SK-N-SH (cell line): ENCODE results near the gene PCDHGA1. TPM values are rescaled to one million over a fixed set of nuclear protein-coding genes. Genes with fewer than 3 reads are reported as not detected.
"Not testable (repeated sequence)": the region's sequence is repeated elsewhere in the genome, so short reads cannot be mapped to it uniquely, and the experiment has no call there.

Experiments
- CTCF ChIA-PET: fragments of 300-600, 350-600 bp; formaldehyde crosslinking; extraction: SDS; loops from one replicate; lab custom pipeline; 2021; lab: Yijun Ruan, JAX
- POLR2A ChIA-PET: fragments of 350-600 bp; sonication (Branson Sonifier 250); formaldehyde crosslinking; extraction: SDS; loops from one replicate; lab custom pipeline; 2020; ENCODE audit warnings: antibody characterized with exemption, inconsistent platforms; lab: Yijun Ruan, JAX
- DNase-seq: peaks from one replicate; pipeline ENCODE4 v3.0.0; 2012
- H2AFZ ChIP-seq: fragments of 200-600 bp; sonication (generic); 2 replicates; pipeline ENCODE4 v1.8.1; 2016; ENCODE audit warnings: antibody characterized with exemption, mild to moderate bottlenecking, low read depth
- H3F3A ChIP-seq: fragments of 200-600 bp; sonication (generic); replicated peaks from 2 replicates; pipeline ENCODE3; 2016; ENCODE audit warnings: antibody characterized with exemption, mild to moderate bottlenecking; ENCODE audit not compliant: insufficient read depth
- H3K27ac ChIP-seq, 2 experiments: fragments of 200-500 bp in 1 of 2; fragments of 200-600 bp in 1 of 2; sonication (Bioruptor generic) in 1 of 2; sonication (generic), shearing (Covaris generic) in 1 of 2; 2 replicates each; pipeline versions ENCODE4 v1.5.1 to v1.6.1; 2014 to 2016; ENCODE audit warnings: low read depth in 2 of 2, inconsistent platforms in 1 of 2, low read length in 1 of 2, mild to moderate bottlenecking in 1 of 2, mixed read lengths in 1 of 2
- H3K27me3 ChIP-seq: fragments of 200-600 bp; sonication (generic), shearing (Covaris generic); 2 replicates; pipeline ENCODE4 v1.6.1; 2016; ENCODE audit warnings: mixed run types; ENCODE audit not compliant: insufficient read depth
- H3K36me3 ChIP-seq, 2 experiments: fragments of 200-500 bp in 1 of 2; fragments of 200-600 bp in 1 of 2; sonication (Bioruptor generic) in 1 of 2; sonication (generic) in 1 of 2; replicated peaks in 1 of 2; 2 replicates each; pipeline versions ENCODE3 to v1.5.1; 2014 to 2016; ENCODE audit warnings: low read length in 1 of 2, mild to moderate bottlenecking in 1 of 2; ENCODE audit not compliant: insufficient read depth in 2 of 2, control insufficient read depth in 1 of 2
- H3K4me1 ChIP-seq, 2 experiments: fragments of 200-500 bp in 1 of 2; fragments of 200-600 bp in 1 of 2; sonication (Bioruptor generic) in 1 of 2; sonication (generic), shearing (Covaris generic) in 1 of 2; 2 replicates each; pipeline versions ENCODE4 v1.5.1 to v1.6.1; 2014 to 2016; ENCODE audit warnings: low read depth in 1 of 2, low read length in 1 of 2, mixed run types in 1 of 2; ENCODE audit not compliant: insufficient read depth in 2 of 2, control insufficient read depth in 1 of 2
- H3K4me2 ChIP-seq: fragments of 200-600 bp; sonication (generic), shearing (Covaris generic); 2 replicates; pipeline ENCODE4 v1.6.1; 2017; ENCODE audit warnings: mixed run types
- H3K4me3 ChIP-seq, 2 experiments: fragments of 200-500 bp in 1 of 2; fragments of 200-600 bp in 1 of 2; sonication (Bioruptor generic) in 1 of 2; sonication (generic), shearing (Covaris generic) in 1 of 2; 2 replicates each; pipeline versions ENCODE4 v1.5.1 to v1.8.1; 2014 to 2016; ENCODE audit warnings: low read depth in 2 of 2, inconsistent platforms in 1 of 2, low read length in 1 of 2, mild to moderate bottlenecking in 1 of 2, mixed read lengths in 1 of 2, moderate library complexity in 1 of 2
- H3K79me2 ChIP-seq: fragments of 200-600 bp; sonication (generic); 2 replicates; pipeline ENCODE4 v1.8.1; 2017; ENCODE audit warnings: mild to moderate bottlenecking; ENCODE audit not compliant: insufficient read depth
- H3K9ac ChIP-seq: fragments of 200-600 bp; sonication (generic); 2 replicates; pipeline ENCODE4 v1.6.1; 2017; ENCODE audit warnings: mixed run types
- H3K9me2 ChIP-seq: fragments of 200-600 bp; sonication (generic); 2 replicates; pipeline ENCODE4 v1.6.1; 2017; ENCODE audit warnings: mixed run types
- H3K9me3 ChIP-seq: fragments of 200-600 bp; sonication (generic); 2 replicates; pipeline ENCODE4 v1.6.1; 2017; ENCODE audit warnings: mixed run types, mild to moderate bottlenecking, moderate library complexity
- H4K20me1 ChIP-seq: fragments of 200-600 bp; sonication (generic); 2 replicates; pipeline ENCODE4 v1.6.1; 2017; ENCODE audit warnings: mild to moderate bottlenecking, mixed run types; ENCODE audit not compliant: insufficient read depth
- CHD2 ChIP-seq: fragments of 150-350 bp; IDR thresholded peaks from 2 replicates; pipeline ENCODE4 v1.6.1; 2018; ENCODE audit warnings: low read length; ENCODE audit not compliant: partially characterized antibody
- GABPA ChIP-seq: IDR thresholded peaks from 2 replicates; pipeline ENCODE4 v1.4.0; 2012; ENCODE audit warnings: low read depth, mild to moderate bottlenecking
- NFIC ChIP-seq: IDR thresholded peaks from 2 replicates; pipeline ENCODE4 v1.4.0; 2012; ENCODE audit warnings: borderline replicate concordance
- NRF1 ChIP-seq: IDR thresholded peaks from 2 replicates; pipeline ENCODE4 v1.6.1; 2012; ENCODE audit warnings: low read depth, mild to moderate bottlenecking, low read length
- PBX3 ChIP-seq: IDR thresholded peaks from 2 replicates; pipeline ENCODE4; 2012
- POLR2AphosphoS5 ChIP-seq: IDR thresholded peaks from 2 replicates; pipeline ENCODE4 v1.6.1; 2012; ENCODE audit warnings: low read depth, low read length
- RAD21 ChIP-seq: IDR thresholded peaks from 2 replicates; pipeline ENCODE4 v1.6.1; 2012; ENCODE audit warnings: mild to moderate bottlenecking, low read length
- RCOR1 ChIP-seq: fragments of 150-350 bp; IDR thresholded peaks from 2 replicates; pipeline ENCODE4 v1.6.1; 2017; ENCODE audit warnings: antibody characterized with exemption, low read length
- RFX5 ChIP-seq: IDR thresholded peaks from 2 replicates; pipeline ENCODE4 v1.6.1; 2012; ENCODE audit warnings: mild to moderate bottlenecking, improper control_type of control experiment, low read length
- SIN3A ChIP-seq: IDR thresholded peaks from 2 replicates; pipeline ENCODE4 v1.6.1; 2012; ENCODE audit warnings: low read depth, mild to moderate bottlenecking, low read length, moderate library complexity, borderline replicate concordance
- SMC3 ChIP-seq: IDR thresholded peaks from 2 replicates; pipeline ENCODE4 v1.6.1; 2012; ENCODE audit warnings: low read depth, low read length, improper control_type of control experiment
- TCF12 ChIP-seq: IDR thresholded peaks from 2 replicates; pipeline ENCODE4 v1.4.0; 2012
- TEAD4 ChIP-seq: IDR thresholded peaks from 2 replicates; pipeline ENCODE4 v1.4.0; 2012; ENCODE audit warnings: mild to moderate bottlenecking, borderline replicate concordance; ENCODE audit not compliant: insufficient read depth
- USF2 ChIP-seq: fragments of 150-350 bp; IDR thresholded peaks from 2 replicates; pipeline ENCODE4 v1.6.1; 2017; ENCODE audit warnings: antibody characterized with exemption, low read length, low read depth, borderline replicate concordance
- WGBS: methylation state at CpG from one replicate; pipeline ENCODE4 v1.1.6; 2017; ENCODE audit warnings: low lambda C conversion rate; 5-methylcytosine and 5-hydroxymethylcytosine counted together
- polyA plus RNA-seq, 3 experiments: library from polyadenylated mRNA; depleted of rRNA; stranded (reverse); fragments of >200 nt; gene quantifications; 2 replicates each; pipeline ENCODE4 v1.2.3, GENCODE V29; 2012
- TF ChIP-seq, protein P1 (sequence below): fragments of 200-600 bp; sonication (generic); IDR thresholded peaks from 2 replicates; pipeline ENCODE4 v1.6.1; 2017; ENCODE audit warnings: antibody characterized with exemption, mild to moderate bottlenecking, moderate library complexity
- TF ChIP-seq, protein P2 (sequence below): IDR thresholded peaks from 2 replicates; pipeline ENCODE4 v1.6.1; 2012; ENCODE audit warnings: mild to moderate bottlenecking, low read depth, low read length, moderate library complexity

Gene PCDHGA1
- polyA plus RNA-seq, 1 of the 3 experiments (the other 2 are of a cell fraction): 1.2 TPM

GRCh38 chr5:141313711-141314110, 16.6 kb upstream of the PCDHGA1 start:
- Histone ChIP-seq H3K79me2 (peaks cover 93% of the 10 kb centered on the region), H3F3A (peaks cover 10% of the 10 kb centered on the region), H3K27me3 (no peaks in the 10 kb centered on the region), H3K9me2 (no peaks in the 10 kb centered on the region), H3K4me3 (no peak overlapping the region), H2AFZ (no peak overlapping the region), H3K9me3 (peaks cover 34% of the 10 kb centered on the region), H3K9ac (no peak overlapping the region), H3K4me1 (no peaks in the 10 kb centered on the region), H4K20me1 (no peaks in the 10 kb centered on the region; the same call in 1 of the 2 replicates), H3K4me2 (no peak overlapping the region), H3K27ac (no peak overlapping the region), H3K36me3 (peaks cover 13 to 58% of the 10 kb centered on the region in 2 experiments)
- no peak for DNase-seq
- POLR2A ChIA-PET: no interaction called here
- CTCF ChIA-PET: interaction anchor here (1.3 kb wide), 1 partner anchor 25 kb away, joined by 3 read pairs; the partner anchor contains the start of gene PCDHGA2
- TF ChIP-seq NFIC: no peak
- TF ChIP-seq POLR2AphosphoS5: no peak
- no peak for TF ChIP-seq GABPA
- TF ChIP-seq TEAD4: no peak
- TF ChIP-seq CHD2: no peak
- TF ChIP-seq RAD21: no peak
- no peak for TF ChIP-seq PBX3
- TF ChIP-seq TCF12: no peak
- TF ChIP-seq SMC3: no peak
- no peak for TF ChIP-seq RFX5
- TF ChIP-seq, protein P1, sequence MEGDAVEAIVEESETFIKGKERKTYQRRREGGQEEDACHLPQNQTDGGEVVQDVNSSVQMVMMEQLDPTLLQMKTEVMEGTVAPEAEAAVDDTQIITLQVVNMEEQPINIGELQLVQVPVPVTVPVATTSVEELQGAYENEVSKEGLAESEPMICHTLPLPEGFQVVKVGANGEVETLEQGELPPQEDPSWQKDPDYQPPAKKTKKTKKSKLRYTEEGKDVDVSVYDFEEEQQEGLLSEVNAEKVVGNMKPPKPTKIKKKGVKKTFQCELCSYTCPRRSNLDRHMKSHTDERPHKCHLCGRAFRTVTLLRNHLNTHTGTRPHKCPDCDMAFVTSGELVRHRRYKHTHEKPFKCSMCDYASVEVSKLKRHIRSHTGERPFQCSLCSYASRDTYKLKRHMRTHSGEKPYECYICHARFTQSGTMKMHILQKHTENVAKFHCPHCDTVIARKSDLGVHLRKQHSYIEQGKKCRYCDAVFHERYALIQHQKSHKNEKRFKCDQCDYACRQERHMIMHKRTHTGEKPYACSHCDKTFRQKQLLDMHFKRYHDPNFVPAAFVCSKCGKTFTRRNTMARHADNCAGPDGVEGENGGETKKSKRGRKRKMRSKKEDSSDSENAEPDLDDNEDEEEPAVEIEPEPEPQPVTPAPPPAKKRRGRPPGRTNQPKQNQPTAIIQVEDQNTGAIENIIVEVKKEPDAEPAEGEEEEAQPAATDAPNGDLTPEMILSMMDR: no peak
- TF ChIP-seq NRF1: no peak
- no peak for TF ChIP-seq USF2
- no peak for TF ChIP-seq RCOR1
- TF ChIP-seq SIN3A: no peak
- TF ChIP-seq, protein P2, sequence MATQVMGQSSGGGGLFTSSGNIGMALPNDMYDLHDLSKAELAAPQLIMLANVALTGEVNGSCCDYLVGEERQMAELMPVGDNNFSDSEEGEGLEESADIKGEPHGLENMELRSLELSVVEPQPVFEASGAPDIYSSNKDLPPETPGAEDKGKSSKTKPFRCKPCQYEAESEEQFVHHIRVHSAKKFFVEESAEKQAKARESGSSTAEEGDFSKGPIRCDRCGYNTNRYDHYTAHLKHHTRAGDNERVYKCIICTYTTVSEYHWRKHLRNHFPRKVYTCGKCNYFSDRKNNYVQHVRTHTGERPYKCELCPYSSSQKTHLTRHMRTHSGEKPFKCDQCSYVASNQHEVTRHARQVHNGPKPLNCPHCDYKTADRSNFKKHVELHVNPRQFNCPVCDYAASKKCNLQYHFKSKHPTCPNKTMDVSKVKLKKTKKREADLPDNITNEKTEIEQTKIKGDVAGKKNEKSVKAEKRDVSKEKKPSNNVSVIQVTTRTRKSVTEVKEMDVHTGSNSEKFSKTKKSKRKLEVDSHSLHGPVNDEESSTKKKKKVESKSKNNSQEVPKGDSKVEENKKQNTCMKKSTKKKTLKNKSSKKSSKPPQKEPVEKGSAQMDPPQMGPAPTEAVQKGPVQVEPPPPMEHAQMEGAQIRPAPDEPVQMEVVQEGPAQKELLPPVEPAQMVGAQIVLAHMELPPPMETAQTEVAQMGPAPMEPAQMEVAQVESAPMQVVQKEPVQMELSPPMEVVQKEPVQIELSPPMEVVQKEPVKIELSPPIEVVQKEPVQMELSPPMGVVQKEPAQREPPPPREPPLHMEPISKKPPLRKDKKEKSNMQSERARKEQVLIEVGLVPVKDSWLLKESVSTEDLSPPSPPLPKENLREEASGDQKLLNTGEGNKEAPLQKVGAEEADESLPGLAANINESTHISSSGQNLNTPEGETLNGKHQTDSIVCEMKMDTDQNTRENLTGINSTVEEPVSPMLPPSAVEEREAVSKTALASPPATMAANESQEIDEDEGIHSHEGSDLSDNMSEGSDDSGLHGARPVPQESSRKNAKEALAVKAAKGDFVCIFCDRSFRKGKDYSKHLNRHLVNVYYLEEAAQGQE: no peak

DNA sequence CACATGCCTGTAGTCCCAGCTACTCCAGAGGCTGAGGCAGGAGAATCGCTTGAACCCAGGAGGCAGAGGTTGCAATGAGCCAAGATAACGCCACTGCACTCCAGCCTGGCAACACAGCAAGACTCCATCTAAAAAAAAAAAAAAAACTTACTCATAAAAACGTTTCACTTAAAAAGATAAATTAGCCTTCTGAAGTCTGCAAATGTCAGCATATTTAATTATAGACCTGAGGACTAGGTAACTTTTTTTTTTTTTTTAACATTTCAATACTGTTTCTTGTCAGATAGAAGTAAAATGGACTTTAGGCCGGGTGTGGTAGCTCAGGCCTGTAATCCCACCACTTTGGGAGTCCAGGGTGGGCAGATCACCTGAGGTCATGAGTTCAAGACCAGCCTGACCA, 13.4 kb upstream of the PCDHGA1 start:
- H3F3A ChIP-seq: peaks cover 20% of the 10 kb centered on the region
- WGBS: 73% methylated on average over 4 of the region's 4 CpGs
- H2AFZ ChIP-seq, H3K27me3 ChIP-seq, POLR2A ChIA-PET, H3K4me1 ChIP-seq, H3K4me2 ChIP-seq, H3K4me3 ChIP-seq, DNase-seq, H4K20me1 ChIP-seq, H3K9ac ChIP-seq, H3K27ac ChIP-seq, H3K9me2 ChIP-seq: not testable (repeated sequence)
- CTCF ChIA-PET: interaction anchor here (0.7 to 5.4 kb wide), 3 partner anchors 9 to 246 kb away, joined by 3 to 36 read pairs (median 4); no protein-coding TSS in a partner anchor
- peaks cover 78% of the 10 kb centered on the region for H3K79me2 ChIP-seq
- peaks cover 40% of the 10 kb centered on the region for H3K9me3 ChIP-seq
- H3K36me3 ChIP-seq: peaks cover 24 to 70% of the 10 kb centered on the region in 2 experiments
